ENCODE results near the gene C5. TPM values are rescaled to one million over a fixed set of nuclear protein-coding genes. Genes with fewer than 3 reads are reported as not detected.

Gene C5
- total and polyA plus RNA-seq, 9 of the 15 experiments (the other 6 are each of a cell fraction or from before 2014, with no cell fraction given) = 0.08 to 0.91 (median 0.42) TPM

DNA sequence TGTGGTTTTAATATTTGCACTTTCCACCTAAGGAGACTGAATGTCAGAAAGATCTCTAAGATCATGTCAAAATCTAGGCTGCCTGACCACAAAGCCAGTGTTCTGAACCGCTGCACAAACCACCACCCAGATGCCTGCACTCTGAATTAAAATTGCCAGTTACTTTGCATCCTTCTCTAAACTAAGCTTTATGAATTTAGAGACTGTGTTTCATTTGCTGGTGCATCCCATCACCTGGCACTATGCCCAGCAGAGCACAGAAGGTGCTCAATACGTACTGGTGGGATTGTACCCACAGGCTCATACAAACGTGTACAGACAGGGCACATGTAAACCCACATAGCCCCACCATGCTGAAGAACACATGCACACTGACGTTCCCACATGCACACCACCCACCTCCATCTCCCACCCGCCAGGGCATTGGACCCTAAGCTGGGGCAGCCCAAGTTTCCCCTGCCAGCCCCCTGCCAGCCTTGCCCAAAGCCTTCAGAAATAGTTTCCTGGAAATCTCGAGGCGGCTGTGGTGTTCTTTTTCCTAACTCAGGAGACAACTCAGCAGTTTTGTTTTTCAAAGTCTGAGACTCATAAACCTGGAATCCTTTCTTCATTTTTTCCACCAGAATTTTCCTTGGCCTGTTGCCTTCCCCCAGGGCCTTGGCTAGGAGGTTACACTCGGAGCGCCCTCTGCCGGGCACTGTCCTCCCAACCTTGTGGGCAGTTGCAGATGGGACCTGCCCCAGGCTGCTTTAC is 113.9 kb downstream of the C5 start (continued):
- TF ChIP-seq, protein P1, sequence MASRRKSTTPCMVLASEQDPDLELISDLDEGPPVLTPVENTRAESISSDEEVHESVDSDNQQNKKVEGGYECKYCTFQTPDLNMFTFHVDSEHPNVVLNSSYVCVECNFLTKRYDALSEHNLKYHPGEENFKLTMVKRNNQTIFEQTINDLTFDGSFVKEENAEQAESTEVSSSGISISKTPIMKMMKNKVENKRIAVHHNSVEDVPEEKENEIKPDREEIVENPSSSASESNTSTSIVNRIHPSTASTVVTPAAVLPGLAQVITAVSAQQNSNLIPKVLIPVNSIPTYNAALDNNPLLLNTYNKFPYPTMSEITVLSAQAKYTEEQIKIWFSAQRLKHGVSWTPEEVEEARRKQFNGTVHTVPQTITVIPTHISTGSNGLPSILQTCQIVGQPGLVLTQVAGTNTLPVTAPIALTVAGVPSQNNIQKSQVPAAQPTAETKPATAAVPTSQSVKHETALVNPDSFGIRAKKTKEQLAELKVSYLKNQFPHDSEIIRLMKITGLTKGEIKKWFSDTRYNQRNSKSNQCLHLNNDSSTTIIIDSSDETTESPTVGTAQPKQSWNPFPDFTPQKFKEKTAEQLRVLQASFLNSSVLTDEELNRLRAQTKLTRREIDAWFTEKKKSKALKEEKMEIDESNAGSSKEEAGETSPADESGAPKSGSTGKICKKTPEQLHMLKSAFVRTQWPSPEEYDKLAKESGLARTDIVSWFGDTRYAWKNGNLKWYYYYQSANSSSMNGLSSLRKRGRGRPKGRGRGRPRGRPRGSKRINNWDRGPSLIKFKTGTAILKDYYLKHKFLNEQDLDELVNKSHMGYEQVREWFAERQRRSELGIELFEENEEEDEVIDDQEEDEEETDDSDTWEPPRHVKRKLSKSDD (conservative IDR thresholded peaks at IDR 0.05; ENCODE audit: low read length) = no peak
- TF ChIP-seq, protein P2, sequence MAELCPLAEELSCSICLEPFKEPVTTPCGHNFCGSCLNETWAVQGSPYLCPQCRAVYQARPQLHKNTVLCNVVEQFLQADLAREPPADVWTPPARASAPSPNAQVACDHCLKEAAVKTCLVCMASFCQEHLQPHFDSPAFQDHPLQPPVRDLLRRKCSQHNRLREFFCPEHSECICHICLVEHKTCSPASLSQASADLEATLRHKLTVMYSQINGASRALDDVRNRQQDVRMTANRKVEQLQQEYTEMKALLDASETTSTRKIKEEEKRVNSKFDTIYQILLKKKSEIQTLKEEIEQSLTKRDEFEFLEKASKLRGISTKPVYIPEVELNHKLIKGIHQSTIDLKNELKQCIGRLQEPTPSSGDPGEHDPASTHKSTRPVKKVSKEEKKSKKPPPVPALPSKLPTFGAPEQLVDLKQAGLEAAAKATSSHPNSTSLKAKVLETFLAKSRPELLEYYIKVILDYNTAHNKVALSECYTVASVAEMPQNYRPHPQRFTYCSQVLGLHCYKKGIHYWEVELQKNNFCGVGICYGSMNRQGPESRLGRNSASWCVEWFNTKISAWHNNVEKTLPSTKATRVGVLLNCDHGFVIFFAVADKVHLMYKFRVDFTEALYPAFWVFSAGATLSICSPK (IDR thresholded peaks at IDR 0.05; ENCODE audit: borderline replicate concordance) = 0 out of 2 replicates have a peak, but pooled peaks have one; percentile 26
- TF ChIP-seq ZNF316 (IDR thresholded peaks at IDR 0.05) (peak; percentile 73), RHOXF2B (CRISPR knock-in tag; conservative IDR thresholded peaks at IDR 0.05) (no peak), MAZ (CRISPR knock-in tag; conservative IDR thresholded peaks at IDR 0.05 in 1 of 2, IDR thresholded peaks at IDR 0.05 in 1 of 2) (peak in 1 of 2 experiments; percentile 71; a peak in 2 of 4 replicates), GABPB1 (CRISPR knock-in tag; IDR thresholded peaks at IDR 0.05) (peak; percentile 53; the same call in 1 of the 2 replicates), KLF6 (CRISPR knock-in tag; IDR thresholded peaks at IDR 0.05; ENCODE audit: borderline replicate concordance) (no peak), DDX20 (tag; IDR thresholded peaks at IDR 0.05; ENCODE audit: low read depth) (no peak), XRCC5 (IDR thresholded peaks at IDR 0.05; ENCODE audit: low read depth, low read length) (0 out of 2 replicates have a peak, but pooled peaks have one; percentile 40), RAD21 (CRISPR knock-in tag; conservative IDR thresholded peaks at IDR 0.05 in 1 of 2, IDR thresholded peaks at IDR 0.05 in 1 of 2) (peak; percentile 89 to 96), ARNT (IDR thresholded peaks at IDR 0.05) (no peak)
- TF ChIP-seq, protein P3, sequence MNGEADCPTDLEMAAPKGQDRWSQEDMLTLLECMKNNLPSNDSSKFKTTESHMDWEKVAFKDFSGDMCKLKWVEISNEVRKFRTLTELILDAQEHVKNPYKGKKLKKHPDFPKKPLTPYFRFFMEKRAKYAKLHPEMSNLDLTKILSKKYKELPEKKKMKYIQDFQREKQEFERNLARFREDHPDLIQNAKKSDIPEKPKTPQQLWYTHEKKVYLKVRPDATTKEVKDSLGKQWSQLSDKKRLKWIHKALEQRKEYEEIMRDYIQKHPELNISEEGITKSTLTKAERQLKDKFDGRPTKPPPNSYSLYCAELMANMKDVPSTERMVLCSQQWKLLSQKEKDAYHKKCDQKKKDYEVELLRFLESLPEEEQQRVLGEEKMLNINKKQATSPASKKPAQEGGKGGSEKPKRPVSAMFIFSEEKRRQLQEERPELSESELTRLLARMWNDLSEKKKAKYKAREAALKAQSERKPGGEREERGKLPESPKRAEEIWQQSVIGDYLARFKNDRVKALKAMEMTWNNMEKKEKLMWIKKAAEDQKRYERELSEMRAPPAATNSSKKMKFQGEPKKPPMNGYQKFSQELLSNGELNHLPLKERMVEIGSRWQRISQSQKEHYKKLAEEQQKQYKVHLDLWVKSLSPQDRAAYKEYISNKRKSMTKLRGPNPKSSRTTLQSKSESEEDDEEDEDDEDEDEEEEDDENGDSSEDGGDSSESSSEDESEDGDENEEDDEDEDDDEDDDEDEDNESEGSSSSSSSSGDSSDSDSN (IDR thresholded peaks at IDR 0.05; ENCODE audit: borderline replicate concordance in 1 of 2, low read depth in 2 of 2, low read length in 2 of 2) = no peak
- TF ChIP-seq, protein P4, sequence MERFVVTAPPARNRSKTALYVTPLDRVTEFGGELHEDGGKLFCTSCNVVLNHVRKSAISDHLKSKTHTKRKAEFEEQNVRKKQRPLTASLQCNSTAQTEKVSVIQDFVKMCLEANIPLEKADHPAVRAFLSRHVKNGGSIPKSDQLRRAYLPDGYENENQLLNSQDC (CRISPR knock-in tag; IDR thresholded peaks at IDR 0.05) = no peak
- TF ChIP-seq, protein P5, sequence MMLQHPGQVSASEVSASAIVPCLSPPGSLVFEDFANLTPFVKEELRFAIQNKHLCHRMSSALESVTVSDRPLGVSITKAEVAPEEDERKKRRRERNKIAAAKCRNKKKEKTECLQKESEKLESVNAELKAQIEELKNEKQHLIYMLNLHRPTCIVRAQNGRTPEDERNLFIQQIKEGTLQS (IDR thresholded peaks at IDR 0.05) = no peak
- TF ChIP-seq, protein P5 (CRISPR knock-in tag; conservative IDR thresholded peaks at IDR 0.05) = no peak
- TF ChIP-seq, protein P6, sequence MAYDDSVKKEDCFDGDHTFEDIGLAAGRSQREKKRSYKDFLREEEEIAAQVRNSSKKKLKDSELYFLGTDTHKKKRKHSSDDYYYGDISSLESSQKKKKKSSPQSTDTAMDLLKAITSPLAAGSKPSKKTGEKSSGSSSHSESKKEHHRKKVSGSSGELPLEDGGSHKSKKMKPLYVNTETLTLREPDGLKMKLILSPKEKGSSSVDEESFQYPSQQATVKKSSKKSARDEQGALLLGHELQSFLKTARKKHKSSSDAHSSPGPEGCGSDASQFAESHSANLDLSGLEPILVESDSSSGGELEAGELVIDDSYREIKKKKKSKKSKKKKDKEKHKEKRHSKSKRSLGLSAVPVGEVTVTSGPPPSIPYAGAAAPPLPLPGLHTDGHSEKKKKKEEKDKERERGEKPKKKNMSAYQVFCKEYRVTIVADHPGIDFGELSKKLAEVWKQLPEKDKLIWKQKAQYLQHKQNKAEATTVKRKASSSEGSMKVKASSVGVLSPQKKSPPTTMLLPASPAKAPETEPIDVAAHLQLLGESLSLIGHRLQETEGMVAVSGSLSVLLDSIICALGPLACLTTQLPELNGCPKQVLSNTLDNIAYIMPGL (CRISPR knock-in tag; IDR thresholded peaks at IDR 0.05) = no peak
